BJ (cell line): ENCODE results near the gene TMEM239. TPM values are rescaled to one million over a fixed set of nuclear protein-coding genes. Genes with fewer than 3 reads are reported as not detected.

Source experiments
- CTCF ChIA-PET: fragments of 350-600 bp; formaldehyde crosslinking; extraction: SDS; loops from one replicate; lab custom pipeline; 2021; ENCODE audit warnings: antibody characterized with exemption, inconsistent platforms; lab: Yijun Ruan, JAX
- POLR2A ChIA-PET: fragments of 300-600 bp; sonication (Branson Sonifier 250); formaldehyde crosslinking; extraction: SDS; loops from one replicate; lab custom pipeline; 2021; ENCODE audit warnings: antibody characterized with exemption; lab: Charles Lee
- DNase-seq: peaks from one replicate; pipeline ENCODE4 v3.0.0-alpha.2; 2011; ENCODE audit warnings: low read depth
- H3K27me3 ChIP-seq: 2 replicates; pipeline ENCODE4 v1.6.0; 2011; ENCODE audit warnings: low read length; ENCODE audit not compliant: control insufficient read depth, insufficient read depth
- H3K36me3 ChIP-seq: 2 replicates; pipeline ENCODE4 v1.5.1; 2011; ENCODE audit warnings: low read length; ENCODE audit not compliant: control insufficient read depth, insufficient read depth
- H3K4me3 ChIP-seq: 2 replicates; pipeline ENCODE4 v1.5.1; 2011; ENCODE audit warnings: low read depth, mild to moderate bottlenecking, control low read depth, low read length
- polyA plus RNA-seq: library from polyadenylated mRNA; depleted of rRNA; stranded (reverse); fragments of >200 nt; gene quantifications from 2 replicates; pipeline ENCODE4 v1.2.3, GENCODE V29; 2011
- TF ChIP-seq, protein P1 (sequence below): IDR thresholded peaks from 2 replicates; pipeline ENCODE4 v1.5.1; 2011; ENCODE audit warnings: low read depth, mild to moderate bottlenecking, control low read depth, inconsistent platforms, low read length, moderate library complexity; ENCODE audit not compliant: insufficient read depth

TMEM239 gene
- polyA plus RNA-seq, 1 experiment = not detected

GRCh38 chr20:2797136-2797983, 18.8 kb upstream of the TMEM239 start:
- no peak for DNase-seq
- CTCF ChIA-PET = no interaction called here
- POLR2A ChIA-PET = interaction anchor here (0.6 kb wide), 1 partner anchor 11 kb away, joined by 3 read pairs; no protein-coding TSS in a partner anchor
- H3K36me3 ChIP-seq = no peaks in the 10 kb centered on the region
- peaks cover 30% of the 10 kb centered on the region for H3K27me3 ChIP-seq
- no peak overlapping the region for H3K4me3 ChIP-seq
- TF ChIP-seq, protein P1, sequence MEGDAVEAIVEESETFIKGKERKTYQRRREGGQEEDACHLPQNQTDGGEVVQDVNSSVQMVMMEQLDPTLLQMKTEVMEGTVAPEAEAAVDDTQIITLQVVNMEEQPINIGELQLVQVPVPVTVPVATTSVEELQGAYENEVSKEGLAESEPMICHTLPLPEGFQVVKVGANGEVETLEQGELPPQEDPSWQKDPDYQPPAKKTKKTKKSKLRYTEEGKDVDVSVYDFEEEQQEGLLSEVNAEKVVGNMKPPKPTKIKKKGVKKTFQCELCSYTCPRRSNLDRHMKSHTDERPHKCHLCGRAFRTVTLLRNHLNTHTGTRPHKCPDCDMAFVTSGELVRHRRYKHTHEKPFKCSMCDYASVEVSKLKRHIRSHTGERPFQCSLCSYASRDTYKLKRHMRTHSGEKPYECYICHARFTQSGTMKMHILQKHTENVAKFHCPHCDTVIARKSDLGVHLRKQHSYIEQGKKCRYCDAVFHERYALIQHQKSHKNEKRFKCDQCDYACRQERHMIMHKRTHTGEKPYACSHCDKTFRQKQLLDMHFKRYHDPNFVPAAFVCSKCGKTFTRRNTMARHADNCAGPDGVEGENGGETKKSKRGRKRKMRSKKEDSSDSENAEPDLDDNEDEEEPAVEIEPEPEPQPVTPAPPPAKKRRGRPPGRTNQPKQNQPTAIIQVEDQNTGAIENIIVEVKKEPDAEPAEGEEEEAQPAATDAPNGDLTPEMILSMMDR = no peak

DNA sequence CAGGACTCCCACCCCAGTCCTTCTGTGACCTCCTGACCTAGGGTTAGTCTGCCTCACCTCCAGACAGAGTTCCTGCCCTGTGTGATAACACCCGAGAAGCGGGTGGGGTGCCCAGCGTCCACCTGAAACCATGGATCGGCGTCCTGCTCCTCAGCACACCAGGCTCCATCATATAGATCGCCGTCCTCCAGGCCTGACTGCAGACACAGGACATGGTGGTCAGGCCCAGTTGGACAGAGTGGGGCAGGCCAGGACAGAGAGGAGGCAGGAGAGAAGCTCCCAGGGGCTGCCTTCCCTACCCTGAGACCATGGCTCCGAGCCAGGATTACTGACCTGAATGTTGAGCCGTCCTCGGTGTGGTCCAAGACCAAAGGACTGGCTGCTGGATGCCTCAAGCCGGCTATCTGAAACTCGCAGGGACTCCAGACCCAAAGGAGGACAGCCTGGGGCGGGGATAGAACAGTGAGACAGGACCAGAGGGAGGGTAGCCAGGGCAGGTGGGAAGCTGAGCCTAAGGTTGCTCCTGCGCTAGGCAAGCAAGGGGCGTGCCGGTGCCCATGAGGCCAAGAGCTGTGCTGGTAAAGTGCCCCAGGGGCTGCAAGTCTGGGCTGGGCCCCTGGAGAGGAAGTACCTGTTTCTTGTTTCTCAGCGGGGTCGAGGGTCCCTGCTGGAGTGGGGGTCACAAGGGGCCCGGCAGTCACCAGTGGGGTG, 17.9 kb upstream of the TMEM239 start:
- CTCF ChIA-PET = interaction anchor here (0.8 to 1.0 kb wide), 2 partner anchors 54 to 68 kb away, joined by 3 read pairs; no protein-coding TSS in a partner anchor
- POLR2A ChIA-PET = interaction anchor here (0.6 kb wide), 1 partner anchor 10 kb away, joined by 3 read pairs; no protein-coding TSS in a partner anchor

GRCh38 chr20:2798814-2799213, 17.4 kb upstream of the TMEM239 start:
- TF ChIP-seq, protein P1 = no peak
- Histone ChIP-seq H3K4me3 (no peak overlapping the region), H3K36me3 (no peaks in the 10 kb centered on the region), H3K27me3 (peaks cover 28% of the 10 kb centered on the region)
- ChIA-PET CTCF (interaction anchor here (0.7 to 1.0 kb wide), 3 partner anchors 55 to 189 kb away, joined by 3 read pairs; no protein-coding TSS in a partner anchor), POLR2A (no interaction called here)
- DNase-seq = no peak

More for the DNA sequence above, 17.9 kb upstream of the TMEM239 start:
- H3K4me3 ChIP-seq = no peak overlapping the region
- H3K36me3 ChIP-seq = no peaks in the 10 kb centered on the region
- DNase-seq = no peak
- peaks cover 28% of the 10 kb centered on the region for H3K27me3 ChIP-seq
- TF ChIP-seq, protein P1 = no peak

- peaks cover 28% of the 10 kb centered on the region for H3K27me3 ChIP-seq
- H3K36me3 ChIP-seq = no peaks in the 10 kb centered on the region
- ChIA-PET CTCF (interaction anchor here (0.7 to 1.0 kb wide), 2 partner anchors 69 to 189 kb away, joined by 3 read pairs; no protein-coding TSS in a partner anchor), POLR2A (no interaction called here)
- no peak overlapping the region for H3K4me3 ChIP-seq
- DNase-seq = no peak
- TF ChIP-seq, protein P1 = no peak
Observed at GRCh38 chr20:2799271-2799670, 16.9 kb upstream of the TMEM239 start.
